ENCODE measurements around the gene TNFRSF25.
"Not testable (repeated sequence)": the region's sequence is repeated elsewhere in the genome, so short reads cannot be mapped to it uniquely, and the experiment has no call there.

Gene TNFRSF25

GRCh38 chr1:6450005-6450450, 15.9 kb downstream of the TNFRSF25 start:
- no peak for DNase-seq (ENCODE audit: low spot score)
- TF ChIP-seq CTCF (IDR thresholded peaks at IDR 0.05; ENCODE audit: extremely low read depth, missing control alignments) = no peak

GRCh38 chr1:6448749-6449631, 17.0 kb downstream of the TNFRSF25 start:
- no peak for DNase-seq (ENCODE audit: low spot score)
- TF ChIP-seq CTCF (IDR thresholded peaks at IDR 0.05; ENCODE audit: extremely low read depth, missing control alignments) = no peak

GRCh38 chr1:6447818-6448748, 17.9 kb downstream of the TNFRSF25 start:
- DNase-seq (ENCODE audit: low spot score) = no peak
- no peak for TF ChIP-seq CTCF (IDR thresholded peaks at IDR 0.05; ENCODE audit: extremely low read depth, missing control alignments)

- no peak for TF ChIP-seq CTCF (IDR thresholded peaks at IDR 0.05; ENCODE audit: extremely low read depth, missing control alignments)
- DNase-seq (ENCODE audit: low spot score) = no peak
These were observed 18.8 kb downstream of the TNFRSF25 start for GRCh38 chr1:6447016-6447817.

GRCh38 chr1:6446665-6447015, 19.3 kb downstream of the TNFRSF25 start:
- no peak for TF ChIP-seq CTCF (IDR thresholded peaks at IDR 0.05; ENCODE audit: extremely low read depth, missing control alignments)

GRCh38 chr1:6445929-6446328, 20.0 kb downstream of the TNFRSF25 start:
- not testable (repeated sequence) for DNase-seq (ENCODE audit: low spot score)

More at GRCh38 chr1:6446665-6447015, 19.3 kb downstream of the TNFRSF25 start:
- no peak for DNase-seq (ENCODE audit: low spot score)

- DNase-seq (ENCODE audit: low spot score) = no peak
These were observed 20.8 kb downstream of the TNFRSF25 start for GRCh38 chr1:6445062-6445763.

More at GRCh38 chr1:6445062-6445763, 20.8 kb downstream of the TNFRSF25 start:
- peak; percentile 4 for TF ChIP-seq CTCF (IDR thresholded peaks at IDR 0.05; ENCODE audit: extremely low read depth, missing control alignments)
